ENCODE data around the gene BTN1A1. TPM values are rescaled to one million over a fixed set of nuclear protein-coding genes. Genes with fewer than 3 reads are reported as not detected.

The BTN1A1 gene
- polyA plus RNA-seq, 1 donor (not counting 4 experiments of a cell fraction or from before 2014, with no cell fraction given): not detected

DNA sequence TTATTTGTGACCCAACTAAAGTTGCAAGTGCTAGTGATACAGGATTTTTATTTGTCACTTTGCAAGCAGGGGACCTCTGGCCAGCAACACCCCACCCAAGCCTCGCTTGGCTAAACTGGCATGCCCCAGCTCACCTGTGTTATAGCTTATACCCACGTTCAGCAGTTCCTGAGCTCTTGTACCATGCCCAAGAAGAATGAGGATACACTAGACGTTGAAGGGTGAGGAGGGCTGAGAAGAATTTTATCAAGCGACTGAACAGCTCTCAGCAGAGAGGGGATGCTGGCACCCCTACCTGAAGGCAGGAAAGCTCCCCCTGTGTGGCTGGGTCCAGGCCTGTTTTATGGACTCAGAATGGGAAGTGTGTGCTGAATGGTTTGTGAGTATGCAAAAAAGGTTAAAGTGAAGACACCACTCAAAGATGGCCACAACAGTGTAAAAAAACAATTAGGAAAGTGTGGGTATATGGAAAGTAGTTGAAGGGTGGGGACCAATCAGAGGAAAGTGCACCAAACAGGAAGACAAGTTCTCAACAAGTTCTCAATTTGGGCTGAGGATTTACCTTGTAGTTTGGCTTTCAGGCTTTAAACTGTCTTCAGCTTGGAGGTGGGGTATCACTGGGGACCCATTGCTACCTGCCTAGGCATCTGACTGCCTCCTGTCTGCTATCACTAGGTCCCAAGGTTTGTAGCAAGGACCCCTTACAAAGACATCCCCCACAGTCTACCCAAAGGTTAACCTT lies 27.4 kb upstream of the BTN1A1 start:
- Histone ChIP-seq H3K4me3 (ENCODE audit: control insufficient read depth in 2 of 3, extremely low read depth in 1 of 3, insufficient read depth in 2 of 3, low read depth in 1 of 3, low read length in 3 of 3) (no peak overlapping the region), H3K36me3 (ENCODE audit: control insufficient read depth in 2 of 2, extremely low read depth in 1 of 2, insufficient read depth in 2 of 2, low read length in 2 of 2) (peaks cover 1 to 12% of the 10 kb centered on the region in 2 experiments), H3K4me2 (ENCODE audit: control insufficient read depth, extremely low read depth, insufficient read depth, low read depth, low read length) (peak overlapping the region; percentile 95), H2AFZ (ENCODE audit: control insufficient read depth, low read length) (no peak overlapping the region), H3K79me2 (ENCODE audit: control insufficient read depth, insufficient read depth, low read length) (no peaks in the 10 kb centered on the region), H3K4me1 (ENCODE audit: control insufficient read depth, extremely low read depth, insufficient read depth, low read length) (peaks cover 18% of the 10 kb centered on the region), H3K27ac (ENCODE audit: control insufficient read depth, insufficient read depth, low read length) (no peak overlapping the region), H3K9ac (ENCODE audit: control insufficient read depth, extremely low read depth, insufficient read depth, low read length) (no peak overlapping the region), H3K9me1 (ENCODE audit: control insufficient read depth, extremely low read depth, insufficient read depth, low read length) (no peaks in the 10 kb centered on the region), H3K27me3 (ENCODE audit: control insufficient read depth, extremely low read depth, insufficient read depth, low read length) (no peaks in the 10 kb centered on the region), H4K20me1 (ENCODE audit: control insufficient read depth, extremely low read depth, insufficient read depth, low read length) (no peaks in the 10 kb centered on the region), H3K9me3 (ENCODE audit: control insufficient read depth, low read depth, low read length) (no peaks in the 10 kb centered on the region)
- TF ChIP-seq, protein P1, sequence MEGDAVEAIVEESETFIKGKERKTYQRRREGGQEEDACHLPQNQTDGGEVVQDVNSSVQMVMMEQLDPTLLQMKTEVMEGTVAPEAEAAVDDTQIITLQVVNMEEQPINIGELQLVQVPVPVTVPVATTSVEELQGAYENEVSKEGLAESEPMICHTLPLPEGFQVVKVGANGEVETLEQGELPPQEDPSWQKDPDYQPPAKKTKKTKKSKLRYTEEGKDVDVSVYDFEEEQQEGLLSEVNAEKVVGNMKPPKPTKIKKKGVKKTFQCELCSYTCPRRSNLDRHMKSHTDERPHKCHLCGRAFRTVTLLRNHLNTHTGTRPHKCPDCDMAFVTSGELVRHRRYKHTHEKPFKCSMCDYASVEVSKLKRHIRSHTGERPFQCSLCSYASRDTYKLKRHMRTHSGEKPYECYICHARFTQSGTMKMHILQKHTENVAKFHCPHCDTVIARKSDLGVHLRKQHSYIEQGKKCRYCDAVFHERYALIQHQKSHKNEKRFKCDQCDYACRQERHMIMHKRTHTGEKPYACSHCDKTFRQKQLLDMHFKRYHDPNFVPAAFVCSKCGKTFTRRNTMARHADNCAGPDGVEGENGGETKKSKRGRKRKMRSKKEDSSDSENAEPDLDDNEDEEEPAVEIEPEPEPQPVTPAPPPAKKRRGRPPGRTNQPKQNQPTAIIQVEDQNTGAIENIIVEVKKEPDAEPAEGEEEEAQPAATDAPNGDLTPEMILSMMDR (optimal IDR thresholded peaks at IDR 0.05 in 1 of 3, IDR thresholded peaks at IDR 0.05 in 1 of 3, conservative IDR thresholded peaks at IDR 0.05 in 1 of 3; ENCODE audit: extremely low read depth in 1 of 3, insufficient read depth in 2 of 3, low read length in 3 of 3): no peak
- no peak for TF ChIP-seq EZH2 (IDR thresholded peaks at IDR 0.05; ENCODE audit: low read length)
- DNase-seq (ENCODE audit: low read depth, low spot score): no peak
- dilution Hi-C loops (cut with MboI; ENCODE audit: extremely low pct_ligation_motif_present, low sequenced_read_pairs): no loop called here
- FAIRE-seq: no peak

DNA sequence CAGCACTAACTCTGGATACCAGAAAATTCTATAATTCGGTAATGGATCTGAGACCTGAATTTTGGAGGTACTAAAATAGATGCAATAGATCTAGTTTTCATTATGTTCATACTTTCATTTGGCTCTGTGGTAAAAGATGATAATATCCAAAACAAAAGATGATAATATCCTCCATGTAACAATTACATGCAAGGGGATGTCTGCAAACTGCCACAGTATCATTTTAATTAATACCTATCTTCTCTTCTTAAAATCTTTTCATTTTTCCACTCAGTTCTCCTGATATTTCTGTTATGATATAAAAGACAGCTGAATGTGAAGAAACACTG lies 26.7 kb upstream of the BTN1A1 start:
- peak overlapping the region; percentile 85 for H2AFZ ChIP-seq (ENCODE audit: control insufficient read depth, low read length)
- dilution Hi-C loops (cut with MboI; ENCODE audit: extremely low pct_ligation_motif_present, low sequenced_read_pairs): no loop called here

More for the DNA sequence above, 26.7 kb upstream of the BTN1A1 start:
- no peak for FAIRE-seq
- H4K20me1 ChIP-seq (ENCODE audit: control insufficient read depth, extremely low read depth, insufficient read depth, low read length): no peaks in the 10 kb centered on the region
- H3K27ac ChIP-seq (ENCODE audit: control insufficient read depth, insufficient read depth, low read length): peak overlapping the region; percentile 77
- H3K9ac ChIP-seq (ENCODE audit: control insufficient read depth, extremely low read depth, insufficient read depth, low read length): peak overlapping the region; percentile 75
- H3K27me3 ChIP-seq (ENCODE audit: control insufficient read depth, extremely low read depth, insufficient read depth, low read length): no peaks in the 10 kb centered on the region
- H3K4me1 ChIP-seq (ENCODE audit: control insufficient read depth, extremely low read depth, insufficient read depth, low read length): peaks cover 18% of the 10 kb centered on the region
- no peak for TF ChIP-seq EZH2 (IDR thresholded peaks at IDR 0.05; ENCODE audit: low read length)
- TF ChIP-seq, protein P1 (optimal IDR thresholded peaks at IDR 0.05 in 1 of 3, IDR thresholded peaks at IDR 0.05 in 1 of 3, conservative IDR thresholded peaks at IDR 0.05 in 1 of 3; ENCODE audit: extremely low read depth in 1 of 3, insufficient read depth in 2 of 3, low read length in 3 of 3): no peak
- peak overlapping the region; percentile 36 to 67 (median 64) for H3K4me3 ChIP-seq (ENCODE audit: control insufficient read depth in 2 of 3, extremely low read depth in 1 of 3, insufficient read depth in 2 of 3, low read depth in 1 of 3, low read length in 3 of 3)
- peaks cover 0 to 8% of the 10 kb centered on the region in 2 experiments for H3K36me3 ChIP-seq (ENCODE audit: control insufficient read depth in 2 of 2, extremely low read depth in 1 of 2, insufficient read depth in 2 of 2, low read length in 2 of 2)
- H3K9me1 ChIP-seq (ENCODE audit: control insufficient read depth, extremely low read depth, insufficient read depth, low read length): no peaks in the 10 kb centered on the region
- H3K4me2 ChIP-seq (ENCODE audit: control insufficient read depth, extremely low read depth, insufficient read depth, low read depth, low read length): peak overlapping the region; percentile 95
- DNase-seq (ENCODE audit: low read depth, low spot score): no peak
- H3K9me3 ChIP-seq (ENCODE audit: control insufficient read depth, low read depth, low read length): no peaks in the 10 kb centered on the region
- no peaks in the 10 kb centered on the region for H3K79me2 ChIP-seq (ENCODE audit: control insufficient read depth, insufficient read depth, low read length)

Data from keratinocyte (primary cell).